HG03558 (cell line): Measurements from ENCODE around the gene TREML2.

Source experiments
- ATAC-seq: cut with Tn5 transposase; IDR thresholded peaks from one replicate; pipeline ENCODE4 v1.9.1; 2021; ENCODE audit warnings: moderate number of reproducible peaks; ENCODE audit not compliant: unreplicated experiment; ENCODE audit errors: extremely low read depth

TREML2 gene

DNA sequence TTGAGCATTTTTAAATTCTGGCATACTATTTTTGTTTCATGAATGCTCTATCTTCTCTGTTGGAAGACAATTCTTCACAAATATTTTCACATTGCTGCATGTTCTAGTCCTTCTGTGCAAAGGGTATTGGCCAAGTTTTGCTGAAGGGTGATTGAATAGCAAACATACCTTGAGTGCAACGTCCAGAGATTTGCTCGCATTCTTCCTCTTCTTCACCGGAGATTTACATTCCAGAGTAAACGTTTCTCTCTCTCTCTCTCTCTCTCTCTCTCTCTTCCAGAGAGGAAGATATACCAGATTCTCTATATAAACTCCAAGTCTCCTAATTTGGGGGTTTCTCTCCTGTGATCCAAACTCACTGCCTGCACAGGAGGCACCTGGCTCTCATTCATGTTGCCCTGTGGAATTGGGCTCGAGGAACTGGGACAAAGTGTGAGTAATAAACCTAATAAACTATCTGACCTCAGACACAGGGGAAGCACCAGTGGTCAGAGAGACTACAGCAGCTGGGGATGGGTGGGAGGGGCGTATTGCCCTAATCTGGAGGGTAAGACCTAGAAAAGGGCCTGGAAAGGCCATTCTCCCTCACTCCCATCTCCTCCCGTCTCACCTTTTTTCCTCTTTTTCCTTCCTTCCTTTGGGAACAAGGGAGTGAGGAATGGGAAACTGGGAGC, 45.7 kb downstream of the TREML2 start:
- no peak for ATAC-seq

DNA sequence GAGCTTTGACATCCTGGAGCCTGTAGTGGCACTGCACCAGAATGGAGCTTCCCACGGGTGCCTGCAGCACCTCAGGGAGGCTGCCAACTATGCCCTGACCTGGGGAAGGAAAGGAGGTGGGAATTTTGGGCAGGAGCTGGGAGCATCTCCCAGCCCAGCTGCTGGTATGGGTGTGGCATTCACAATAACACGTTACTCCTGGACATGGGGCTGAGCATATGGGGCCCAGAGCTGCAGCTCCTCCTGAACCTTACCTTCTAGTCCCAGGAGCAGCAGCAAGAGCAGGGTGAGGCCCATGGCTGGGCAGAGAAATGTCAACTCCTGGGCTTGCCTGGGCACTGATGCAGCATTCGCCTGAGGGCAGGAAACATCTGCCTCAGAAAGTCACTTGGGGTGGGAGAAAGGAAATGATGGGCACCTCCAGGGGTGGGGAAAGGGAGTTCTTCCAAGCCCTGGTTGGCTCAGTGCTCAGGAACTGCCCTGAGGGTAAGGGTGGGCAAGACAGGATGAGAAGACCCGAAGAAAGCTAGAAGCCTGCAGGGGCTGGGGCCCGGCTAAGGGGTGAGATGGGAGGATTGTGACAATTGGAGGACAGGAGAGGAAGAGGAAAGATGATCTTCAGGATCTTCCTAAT, 46.8 kb downstream of the TREML2 start, which contains the start of gene TREML1:
Gene TREML1, minus strand, starts transcription at position 356 of the 634 bp plus-strand sequence. Its CDS starts 59 bp downstream, at position 297.
- ATAC-seq: no peak

DNA sequence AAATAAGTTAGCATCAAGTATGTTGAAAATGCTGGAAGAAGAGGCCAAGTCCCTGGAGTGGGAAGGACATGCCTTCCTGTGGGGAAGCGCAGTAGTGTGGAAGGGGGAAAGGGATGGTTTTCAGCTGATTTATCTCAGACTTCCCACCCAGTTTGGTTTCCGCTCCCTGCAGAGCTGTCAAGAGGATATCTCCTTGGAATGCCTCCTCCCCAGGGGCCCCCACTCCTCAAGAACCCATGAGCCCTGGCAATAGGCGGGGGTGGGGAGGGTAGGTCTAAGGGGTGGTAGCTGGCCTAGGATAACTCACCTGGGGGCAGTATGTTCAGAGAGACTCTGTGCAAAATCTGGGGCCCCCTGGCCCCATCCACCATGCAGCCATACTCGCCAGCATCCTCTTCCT, 47.5 kb downstream of the TREML2 start:
- no peak for ATAC-seq

GRCh38 chr6:41150671-41151070, 50.3 kb downstream of the TREML2 start:
- no peak for ATAC-seq

GRCh38 chr6:41147917-41148316, 53.0 kb downstream of the TREML2 start:
- ATAC-seq: no peak
